ENCODE measurements around the gene DMAP1.

- TF ChIP-seq POLR2A (IDR thresholded peaks at IDR 0.05; ENCODE audit: low read length) (no peak), GATA1 (IDR thresholded peaks at IDR 0.05; ENCODE audit: low read depth, low read length) (no peak)
Observed at GRCh38 chr1:44235808-44236207, 22.5 kb downstream of the DMAP1 start.
